ENCODE measurements around the gene CFAP299. TPM values are rescaled to one million over a fixed set of nuclear protein-coding genes. Genes with fewer than 3 reads are reported as not detected.

Gene CFAP299
- total and polyA plus RNA-seq, 7 donors: 1.4 TPM; not detected in 6

- Histone ChIP-seq H3K4me1 (peaks cover 0 to 18% (median 7%) of the 10 kb centered on the region in 4 donors), H3K27ac (peak overlapping the region in 1 of 4 donors; percentile 22), H3K4me3 (no peak overlapping the region), H3K27me3 (no peaks in the 10 kb centered on the region), H3K36me3 (no peaks in the 10 kb centered on the region), H3K9me3 (no peaks in the 10 kb centered on the region)
- intact Hi-C loops (cut with DNase I): no loop called here
- DNase-seq: no peak
- WGBS, 2 donors: 95 to 98% methylated on average over 1 of the region's 1 CpG
- TF ChIP-seq POLR2A (IDR thresholded peaks at IDR 0.05): no peak
- no peak for TF ChIP-seq POLR2AphosphoS5 (IDR thresholded peaks at IDR 0.05)
- no peak for TF ChIP-seq CTCF (IDR thresholded peaks at IDR 0.05)
- no peak for TF ChIP-seq EP300 (IDR thresholded peaks at IDR 0.05)
Observed at GRCh38 chr4:80465238-80465637, 129.7 kb downstream of the CFAP299 start.

GRCh38 chr4:80465736-80466135 is 130.2 kb downstream of the CFAP299 start:
- intact Hi-C loops (cut with DNase I): no loop called here
- DNase-seq: no peak
- Histone ChIP-seq H3K27ac (peak overlapping the region in 1 of 4 donors; percentile 22), H3K9me3 (no peaks in the 10 kb centered on the region), H3K4me3 (no peak overlapping the region), H3K27me3 (no peaks in the 10 kb centered on the region), H3K4me1 (peaks cover 0 to 18% (median 7%) of the 10 kb centered on the region in 4 donors), H3K36me3 (no peaks in the 10 kb centered on the region)
- WGBS, 2 donors: 78 to 85% methylated on average over 3 of the region's 3 CpGs
- TF ChIP-seq CTCF (IDR thresholded peaks at IDR 0.05): no peak
- no peak for TF ChIP-seq POLR2AphosphoS5 (IDR thresholded peaks at IDR 0.05)
- TF ChIP-seq POLR2A (IDR thresholded peaks at IDR 0.05): no peak
- no peak for TF ChIP-seq EP300 (IDR thresholded peaks at IDR 0.05)

- Histone ChIP-seq H3K36me3 (no peaks in the 10 kb centered on the region), H3K4me1 (peaks cover 0 to 21% (median 7%) of the 10 kb centered on the region in 4 donors), H3K4me3 (no peak overlapping the region), H3K9me3 (no peaks in the 10 kb centered on the region), H3K27ac (no peak overlapping the region), H3K27me3 (no peaks in the 10 kb centered on the region)
- DNase-seq: no peak
- intact Hi-C loops (cut with DNase I): no loop called here
- 95 to 96% methylated on average over 1 of the region's 1 CpG for WGBS, 2 donors
- TF ChIP-seq POLR2AphosphoS5 (IDR thresholded peaks at IDR 0.05): no peak
- no peak for TF ChIP-seq POLR2A (IDR thresholded peaks at IDR 0.05)
- no peak for TF ChIP-seq EP300 (IDR thresholded peaks at IDR 0.05)
- no peak for TF ChIP-seq CTCF (IDR thresholded peaks at IDR 0.05)
Observed at GRCh38 chr4:80466618-80467017, 131.1 kb downstream of the CFAP299 start.

GRCh38 chr4:80471756-80472155 is 136.2 kb downstream of the CFAP299 start:
- no peaks in the 10 kb centered on the region for H3K36me3 ChIP-seq
- H3K9me3 ChIP-seq: no peaks in the 10 kb centered on the region
- TF ChIP-seq CTCF (IDR thresholded peaks at IDR 0.05) (no peak), POLR2AphosphoS5 (IDR thresholded peaks at IDR 0.05) (peak in 2 of 4 donors; percentile 13 to 25)
- peak; percentile 71 for DNase-seq
- H3K4me1 ChIP-seq: peaks cover 0 to 3% (median 0%) of the 10 kb centered on the region in 4 donors
- H3K4me3 ChIP-seq: peak overlapping the region in 3 of 4 donors; percentile 10 to 35 (median 33)
- 11 to 43% methylated on average over 9 of the region's 9 CpGs for WGBS, 2 donors
- intact Hi-C loops (cut with DNase I): loop anchor here (5.0 kb wide), 1 partner anchor 561 kb away; the partner anchor contains the start of gene BMP3
- peak overlapping the region in 2 of 4 donors; percentile 21 to 39 for H3K27ac ChIP-seq
- no peaks in the 10 kb centered on the region for H3K27me3 ChIP-seq

GRCh38 chr4:80475236-80475635 is 139.7 kb downstream of the CFAP299 start:
- intact Hi-C loops (cut with DNase I): no loop called here
- H3K27me3 ChIP-seq: no peaks in the 10 kb centered on the region
- H3K4me3 ChIP-seq: no peak overlapping the region
- no peaks in the 10 kb centered on the region for H3K9me3 ChIP-seq
- peaks cover 0 to 3% (median 0%) of the 10 kb centered on the region in 4 donors for H3K4me1 ChIP-seq
- no peak for DNase-seq
- 93 to 94% methylated on average over 2 of the region's 2 CpGs for WGBS, 2 donors
- H3K36me3 ChIP-seq: no peaks in the 10 kb centered on the region
- TF ChIP-seq POLR2AphosphoS5 (IDR thresholded peaks at IDR 0.05): no peak
- no peak for TF ChIP-seq POLR2A (IDR thresholded peaks at IDR 0.05)
- TF ChIP-seq CTCF (IDR thresholded peaks at IDR 0.05): no peak
- H3K27ac ChIP-seq: no peak overlapping the region
